Esophagus muscularis mucosa (tissue), 4 donors: ENCODE data around the gene ARL6IP4. TPM values are rescaled to one million over a fixed set of nuclear protein-coding genes. Genes with fewer than 3 reads are reported as not detected.

Experiments used
- DNase-seq: peaks from one replicate; pipeline ENCODE4 v3.0.0-alpha.2; 2017; ENCODE audit errors: extremely low spot score
- H3K27ac ChIP-seq, 4 donors: fragments of 200-600 bp; sonication (generic); replicated peaks in 1 of 4; 1 replicate in 3 of 4; 2 replicates in 1 of 4; pipeline ENCODE4 v1.5.1; 2016 to 2019; ENCODE audit warnings: mild to moderate bottlenecking in 1 of 4
- H3K27me3 ChIP-seq, 4 donors: fragments of 200-600 bp; sonication (generic); one replicate each; pipeline versions ENCODE4 v1.5.1 to v1.6.0; 2016 to 2019
- H3K36me3 ChIP-seq, 4 donors: fragments of 200-600 bp; sonication (generic); one replicate each; pipeline ENCODE4 v1.5.1; 2016 to 2019
- H3K4me1 ChIP-seq, 4 donors: fragments of 200-600 bp; sonication (generic); one replicate each; pipeline ENCODE4 v1.5.1; 2016 to 2019
- H3K4me3 ChIP-seq, 4 donors: fragments of 200-600 bp; sonication (generic); 1 replicate in 2 of 4; 2 replicates in 2 of 4; pipeline ENCODE4 v1.5.1; 2016 to 2019; ENCODE audit warnings: mild to moderate bottlenecking in 4 of 4, moderate library complexity in 1 of 4
- H3K9me3 ChIP-seq, 4 donors: fragments of 200-600 bp; sonication (generic); 1 replicate in 3 of 4; 2 replicates in 1 of 4; pipeline ENCODE4 v1.5.1; 2016 to 2019
- EP300 ChIP-seq: sonication (generic); formaldehyde crosslinking; IDR thresholded peaks from one replicate; pipeline ENCODE4 v1.6.1; 2017; ENCODE audit warnings: antibody characterized with exemption
- POLR2A ChIP-seq: fragments of 450-650 bp; IDR thresholded peaks from one replicate; pipeline ENCODE4 v1.6.1; 2017; ENCODE audit warnings: antibody characterized with exemption, moderate library complexity, mild to moderate bottlenecking, low read depth
- POLR2AphosphoS5 ChIP-seq, 2 donors: sonication (generic); formaldehyde crosslinking; IDR thresholded peaks; one replicate each; pipeline ENCODE4 v1.6.1; 2017; ENCODE audit warnings: antibody characterized with exemption in 2 of 2
- WGBS: methylation state at CpG from one replicate; pipeline ENCODE4 v1.1.5; 2018; 5-methylcytosine and 5-hydroxymethylcytosine counted together
- intact Hi-C: fragments of 100-400 bp; cut with DNase I; formaldehyde crosslinking; loops from one replicate; pipeline ENCODE4 v1.15.1; 2023
- total RNA-seq, 4 donors: library from RNA; depleted of rRNA; stranded (reverse); fragments of >200 nt; gene quantifications; one replicate each; pipeline versions ENCODE4 v1.1.0 to v1.2.1, GENCODE V29; 2016
- TF ChIP-seq, protein P1 (sequence below), 3 experiments: fragments of 200-600 bp in 2 of 3; fragments of 450-650 bp in 1 of 3; sonication (generic) in 2 of 3; IDR thresholded peaks; one replicate each; pipeline ENCODE4 v1.5.1; 2017 to 2019; ENCODE audit warnings: antibody characterized with exemption in 3 of 3, mild to moderate bottlenecking in 2 of 3, moderate library complexity in 1 of 3

ARL6IP4 gene
- total RNA-seq, 4 donors from 2014 or later, result 262 to 318 (median 288) TPM

DNA sequence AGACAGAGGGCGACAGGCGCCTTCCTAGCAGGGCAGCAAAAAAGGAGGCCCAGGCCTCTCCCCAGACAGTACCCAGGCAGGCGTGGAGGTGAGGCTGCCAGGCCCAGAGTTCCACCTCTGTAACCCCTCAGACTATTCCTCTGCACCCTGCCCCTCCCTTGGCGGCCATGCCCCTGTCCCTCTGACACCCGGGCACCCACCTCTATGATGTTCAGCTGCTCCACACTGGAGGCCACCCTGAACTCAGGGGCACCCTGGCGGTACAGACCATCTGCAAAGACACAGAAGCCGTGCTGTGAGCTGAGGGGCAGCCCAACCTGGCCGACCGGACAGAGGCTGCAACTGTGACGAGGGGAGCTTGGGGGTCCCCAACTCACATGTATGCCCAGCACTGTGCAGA lies 20.1 kb downstream of the ARL6IP4 start:
- 89% methylated on average over 6 of the region's 10 CpGs for WGBS
- Histone ChIP-seq H3K9me3 (no peaks in the 10 kb centered on the region), H3K27me3 (no peaks in the 10 kb centered on the region), H3K4me1 (peaks cover 7 to 18% (median 13%) of the 10 kb centered on the region in 4 donors), H3K27ac (no peak overlapping the region), H3K4me3 (no peak overlapping the region), H3K36me3 (peaks cover 16 to 87% (median 71%) of the 10 kb centered on the region in 4 donors)
- intact Hi-C loops, result no loop called here
- DNase-seq, result no peak
- TF ChIP-seq POLR2A, result no peak
- no peak for TF ChIP-seq POLR2AphosphoS5 (IDR thresholded peaks at IDR 0.05)
- TF ChIP-seq, protein P1, sequence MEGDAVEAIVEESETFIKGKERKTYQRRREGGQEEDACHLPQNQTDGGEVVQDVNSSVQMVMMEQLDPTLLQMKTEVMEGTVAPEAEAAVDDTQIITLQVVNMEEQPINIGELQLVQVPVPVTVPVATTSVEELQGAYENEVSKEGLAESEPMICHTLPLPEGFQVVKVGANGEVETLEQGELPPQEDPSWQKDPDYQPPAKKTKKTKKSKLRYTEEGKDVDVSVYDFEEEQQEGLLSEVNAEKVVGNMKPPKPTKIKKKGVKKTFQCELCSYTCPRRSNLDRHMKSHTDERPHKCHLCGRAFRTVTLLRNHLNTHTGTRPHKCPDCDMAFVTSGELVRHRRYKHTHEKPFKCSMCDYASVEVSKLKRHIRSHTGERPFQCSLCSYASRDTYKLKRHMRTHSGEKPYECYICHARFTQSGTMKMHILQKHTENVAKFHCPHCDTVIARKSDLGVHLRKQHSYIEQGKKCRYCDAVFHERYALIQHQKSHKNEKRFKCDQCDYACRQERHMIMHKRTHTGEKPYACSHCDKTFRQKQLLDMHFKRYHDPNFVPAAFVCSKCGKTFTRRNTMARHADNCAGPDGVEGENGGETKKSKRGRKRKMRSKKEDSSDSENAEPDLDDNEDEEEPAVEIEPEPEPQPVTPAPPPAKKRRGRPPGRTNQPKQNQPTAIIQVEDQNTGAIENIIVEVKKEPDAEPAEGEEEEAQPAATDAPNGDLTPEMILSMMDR (IDR thresholded peaks at IDR 0.05), result no peak
- no peak for TF ChIP-seq EP300

DNA sequence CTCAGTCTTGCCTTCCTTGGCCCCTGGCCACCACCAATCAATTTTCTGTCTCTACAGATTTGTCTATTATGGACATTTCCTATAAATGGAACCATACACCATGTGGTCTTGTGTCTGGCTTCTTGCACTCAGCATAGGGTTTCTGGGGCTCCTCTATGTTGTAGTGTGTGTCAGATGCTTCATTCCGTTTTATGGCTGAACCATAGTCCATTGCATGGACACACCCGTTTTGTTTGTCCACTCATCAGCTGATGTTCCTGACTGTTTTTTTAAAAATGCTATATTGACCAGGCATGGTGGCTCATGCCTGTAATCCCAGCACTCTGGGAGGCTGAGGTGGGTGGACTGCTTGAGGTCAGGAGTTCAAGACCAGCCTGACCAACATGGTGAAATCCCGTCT lies 21.0 kb downstream of the ARL6IP4 start:
- no peak overlapping the region for H3K4me3 ChIP-seq
- no peaks in the 10 kb centered on the region for H3K9me3 ChIP-seq
- peaks cover 16 to 78% (median 68%) of the 10 kb centered on the region in 4 donors for H3K36me3 ChIP-seq
- 98% methylated on average over 3 of the region's 3 CpGs for WGBS
- peaks cover 0 to 10% (median 5%) of the 10 kb centered on the region in 4 donors for H3K4me1 ChIP-seq
- TF ChIP-seq POLR2A (no peak), EP300 (no peak), POLR2AphosphoS5 (IDR thresholded peaks at IDR 0.05) (no peak)
- TF ChIP-seq, protein P1 (IDR thresholded peaks at IDR 0.05), result no peak
- H3K27ac ChIP-seq, result no peak overlapping the region
- intact Hi-C loops, result no loop called here
- H3K27me3 ChIP-seq, result no peaks in the 10 kb centered on the region
- no peak for DNase-seq

DNA sequence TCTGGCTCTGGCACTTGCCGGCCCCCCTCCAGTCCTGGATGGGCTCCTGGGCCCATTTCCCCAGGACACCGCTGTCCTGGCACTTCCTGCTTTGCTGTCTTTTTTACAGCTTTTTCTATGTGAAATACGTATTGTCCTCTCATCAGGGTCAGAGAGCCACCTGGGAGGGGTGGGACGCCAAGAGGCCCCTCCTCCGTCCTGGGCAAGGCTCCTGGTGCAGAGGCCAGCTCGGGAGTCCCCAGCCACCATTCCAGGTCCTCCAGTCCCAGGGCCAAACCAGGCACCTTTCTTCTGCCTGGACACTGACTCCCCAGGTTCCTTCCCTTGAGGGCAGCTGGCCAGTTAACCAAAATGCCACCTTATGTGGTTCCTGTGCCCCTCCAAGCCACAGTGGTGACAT lies 22.8 kb downstream of the ARL6IP4 start:
- H3K4me1 ChIP-seq, result no peaks in the 10 kb centered on the region
- TF ChIP-seq, protein P1 (IDR thresholded peaks at IDR 0.05), result no peak
- TF ChIP-seq POLR2AphosphoS5 (IDR thresholded peaks at IDR 0.05) (no peak), EP300 (no peak), POLR2A (no peak)
- intact Hi-C loops, result no loop called here
- no peak overlapping the region for H3K4me3 ChIP-seq
- DNase-seq, result no peak
- no peaks in the 10 kb centered on the region for H3K27me3 ChIP-seq
- 88% methylated on average over 6 of the region's 6 CpGs for WGBS
- H3K36me3 ChIP-seq, result peaks cover 16 to 77% (median 70%) of the 10 kb centered on the region in 4 donors
- H3K9me3 ChIP-seq, result no peaks in the 10 kb centered on the region
- H3K27ac ChIP-seq, result no peak overlapping the region

DNA sequence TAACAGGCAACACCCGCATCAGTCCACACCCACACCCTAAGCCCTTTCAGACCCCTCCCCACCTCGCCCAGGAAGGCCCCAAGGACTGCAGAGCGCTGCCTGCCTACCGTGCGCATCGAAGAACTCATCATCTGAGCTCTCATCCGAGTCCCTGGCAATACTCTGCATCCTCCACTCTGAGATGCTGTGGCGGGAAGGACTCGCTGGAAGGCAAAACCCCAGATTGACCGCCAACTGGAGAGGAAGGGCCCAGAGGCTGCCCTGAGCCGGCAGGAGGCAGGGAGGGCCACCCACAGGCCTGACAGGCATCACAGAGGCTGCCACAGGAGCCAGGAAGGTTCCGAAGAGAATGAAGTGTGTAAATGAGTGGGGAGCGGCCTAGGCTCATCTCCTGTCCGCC lies 23.8 kb downstream of the ARL6IP4 start:
- no peak for DNase-seq
- intact Hi-C loops, result no loop called here
- no peaks in the 10 kb centered on the region for H3K4me1 ChIP-seq
- peaks cover 16 to 80% (median 75%) of the 10 kb centered on the region in 4 donors for H3K36me3 ChIP-seq
- 89% methylated on average over 13 of the region's 14 CpGs for WGBS
- TF ChIP-seq EP300 (no peak), POLR2A (no peak), POLR2AphosphoS5 (IDR thresholded peaks at IDR 0.05) (no peak)
- TF ChIP-seq, protein P1 (IDR thresholded peaks at IDR 0.05), result no peak
- H3K9me3 ChIP-seq, result no peaks in the 10 kb centered on the region
- H3K27ac ChIP-seq, result no peak overlapping the region
- no peaks in the 10 kb centered on the region for H3K27me3 ChIP-seq
- H3K4me3 ChIP-seq, result no peak overlapping the region

DNA sequence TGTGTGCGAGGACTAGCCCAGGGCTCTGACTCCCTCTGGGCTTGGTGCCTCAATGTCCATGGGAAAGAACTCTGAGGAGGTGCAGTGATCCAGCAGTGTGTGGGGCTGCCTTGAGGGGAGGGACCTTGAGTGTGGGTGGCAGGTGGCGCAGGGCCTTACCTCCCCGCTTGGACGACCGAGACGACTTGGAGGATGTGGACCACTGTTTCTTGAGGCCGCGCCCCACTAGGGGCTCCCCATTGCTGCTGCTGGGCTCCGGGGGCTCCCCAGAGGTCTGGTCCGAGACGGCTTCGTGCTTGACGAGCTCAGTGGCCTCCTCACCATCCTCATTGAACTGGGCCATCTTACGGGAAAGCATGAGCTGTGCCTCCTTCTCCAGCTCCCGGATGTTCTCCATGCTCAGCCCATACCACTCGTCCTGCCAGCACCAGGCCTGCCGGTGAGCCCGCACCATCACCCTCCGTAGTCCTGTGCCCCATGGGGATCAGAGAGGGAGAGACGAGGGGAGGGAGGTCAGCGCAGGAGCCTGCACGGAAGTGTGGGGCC lies 24.7 kb downstream of the ARL6IP4 start:
- 88% methylated on average over 10 of the region's 22 CpGs for WGBS
- TF ChIP-seq EP300, result no peak
- intact Hi-C loops, result no loop called here
- no peak for DNase-seq
- Histone ChIP-seq H3K27ac (no peak overlapping the region), H3K36me3 (peaks cover 13 to 80% (median 75%) of the 10 kb centered on the region in 4 donors), H3K9me3 (no peaks in the 10 kb centered on the region), H3K4me1 (no peaks in the 10 kb centered on the region), H3K27me3 (no peaks in the 10 kb centered on the region), H3K4me3 (no peak overlapping the region)
